HepG2 (cell line): ENCODE results near the gene DUSP22. TPM values are rescaled to one million over a fixed set of nuclear protein-coding genes. Genes with fewer than 3 reads are reported as not detected.

Experiments used
- ATAC-seq: fragments of 200-7000 bp; cut with Tn5 transposase; 3 replicates; pipeline ENCODE4 v1.9.1; 2020; ENCODE audit warnings: mild to moderate bottlenecking, moderate library complexity
- BruUV-seq: library from RNA; stranded (reverse); fragments of 400-500 nt; replicated peaks from 2 replicates; lab custom pipeline; 2021; lab: Mats Ljungman, UMichigan
- CTCF ChIA-PET: fragments of 300-600 bp; formaldehyde crosslinking; extraction: SDS; loops from one replicate; lab custom pipeline; 2021; ENCODE audit warnings: low total read pairs, inconsistent platforms, low intra/inter-chr PET ratio; lab: Yijun Ruan, JAX
- POLR2A ChIA-PET: fragments of 350-600 bp; sonication (Branson Sonifier 250); formaldehyde crosslinking; loops from one replicate; lab custom pipeline; 2020; ENCODE audit warnings: antibody characterized with exemption, inconsistent platforms; lab: Yijun Ruan, JAX
- DNase-seq: peaks from one replicate; pipeline ENCODE4 v3.0.0-alpha.2; 2015; ENCODE audit warnings: low spot score
- FAIRE-seq: peaks from 3 replicates; lab custom pipeline; 2011; peaks lifted over from hg19 to GRCh38; lab: Jason Lieb, UNC
- H2AFZ ChIP-seq: one replicate; pipeline ENCODE4 v1.6.1; 2011; ENCODE audit warnings: low read length, inconsistent platforms
- H3K27ac ChIP-seq: fragments of 300-600 bp; 3 replicates; pipeline ENCODE4 v1.8.0; 2011; ENCODE audit warnings: mixed run types, mild to moderate bottlenecking, mixed read lengths, low read length, inconsistent platforms; ENCODE audit not compliant: insufficient read depth; ENCODE audit errors: extremely low read length
- H3K27me3 ChIP-seq, 2 experiments: fragments of 200-600 bp in 1 of 2; 2 replicates in 1 of 2; 3 replicates in 1 of 2; pipeline versions ENCODE4 v1.6.0 to v1.8.0; 2011; ENCODE audit warnings: low read length in 2 of 2, mild to moderate bottlenecking in 2 of 2, moderate library complexity in 2 of 2, inconsistent platforms in 1 of 2; ENCODE audit not compliant: insufficient read depth in 2 of 2, control insufficient read depth in 1 of 2
- H3K36me3 ChIP-seq, 2 experiments: fragments of 200-600 bp in 1 of 2; replicated peaks in 1 of 2; 2 replicates in 1 of 2; 3 replicates in 1 of 2; pipeline versions ENCODE4 v1.5.1 to v1.8.0; 2011; ENCODE audit warnings: low read length in 2 of 2, inconsistent platforms in 1 of 2; ENCODE audit not compliant: insufficient read depth in 2 of 2, control insufficient read depth in 1 of 2
- H3K4me1 ChIP-seq: 2 replicates; pipeline ENCODE4 v1.5.1; 2012; ENCODE audit warnings: low read length, inconsistent platforms; ENCODE audit not compliant: insufficient read depth
- H3K4me2 ChIP-seq: 2 replicates; pipeline ENCODE4 v1.6.0; 2011; ENCODE audit warnings: low read depth, low read length, inconsistent platforms
- H3K4me3 ChIP-seq, 3 experiments: fragments of 200-600 bp in 1 of 3; sonication (generic), shearing (Covaris generic) in 1 of 3; replicated peaks in 1 of 3; 2 replicates each; pipeline ENCODE4 v1.5.1; 2011 to 2016; ENCODE audit warnings: low read length in 3 of 3, inconsistent platforms in 2 of 3, low read depth in 2 of 3, mild to moderate bottlenecking in 2 of 3, control low read depth in 1 of 3, mixed read lengths in 1 of 3; ENCODE audit not compliant: insufficient read depth in 1 of 3
- H3K79me2 ChIP-seq: one replicate; pipeline ENCODE4 v1.6.1; 2011; ENCODE audit warnings: low read length, inconsistent platforms; ENCODE audit not compliant: insufficient read depth
- H3K9ac ChIP-seq: 2 replicates; pipeline ENCODE4 v1.6.0; 2011; ENCODE audit warnings: mild to moderate bottlenecking, low read depth, low read length, inconsistent platforms; ENCODE audit not compliant: insufficient read depth
- H3K9me3 ChIP-seq: 2 replicates; pipeline ENCODE4 v1.5.1; 2012; ENCODE audit warnings: mild to moderate bottlenecking, low read length
- H4K20me1 ChIP-seq: 2 replicates; pipeline ENCODE4 v1.6.0; 2011; ENCODE audit warnings: inconsistent platforms, mild to moderate bottlenecking, low read length, moderate library complexity; ENCODE audit not compliant: insufficient read depth
- ATAD3A ChIP-seq: sonication (generic); formaldehyde crosslinking; IDR thresholded peaks from 2 replicates; pipeline ENCODE4 v1.4.0; 2020; ENCODE audit warnings: missing genetic modification reagents
- HMGA1 ChIP-seq: sonication (generic); formaldehyde crosslinking; conservative IDR thresholded peaks from 2 replicates; pipeline ENCODE4 v1.4.0; 2020; ENCODE audit warnings: missing genetic modification reagents
- JARID2 ChIP-seq: sonication (generic); formaldehyde crosslinking; IDR thresholded peaks from 2 replicates; pipeline ENCODE4 v1.8.1; 2023; ENCODE audit warnings: missing genetic modification reagents, inconsistent platforms; ENCODE audit not compliant: insufficient replicate concordance
- KAT7 ChIP-seq: IDR thresholded peaks from 2 replicates; pipeline ENCODE4 v1.6.1; 2018; ENCODE audit warnings: borderline replicate concordance, missing compliant biosample characterization
- KDM6A ChIP-seq: IDR thresholded peaks from 2 replicates; pipeline ENCODE4 v1.6.1; 2016; ENCODE audit warnings: low read depth
- KLF13 ChIP-seq: sonication (generic); formaldehyde crosslinking; IDR thresholded peaks from 2 replicates; pipeline ENCODE4 v1.4.0; 2020; ENCODE audit warnings: mild to moderate bottlenecking, missing genetic modification reagents
- MAFK ChIP-seq, 2 experiments: IDR thresholded peaks in 1 of 2; conservative IDR thresholded peaks in 1 of 2; 2 replicates each; pipeline ENCODE4 v1.6.1; 2011; ENCODE audit warnings: improper control_type of control experiment in 2 of 2, low read length in 2 of 2
- MLX ChIP-seq: IDR thresholded peaks from 2 replicates; pipeline ENCODE4 v1.6.1; 2016
- MZF1 ChIP-seq: sonication (generic); formaldehyde crosslinking; IDR thresholded peaks from 2 replicates; pipeline ENCODE4 v1.8.1; 2023; ENCODE audit warnings: mild to moderate bottlenecking, missing genetic modification reagents, borderline replicate concordance
- NFKB2 ChIP-seq: sonication (generic); formaldehyde crosslinking; IDR thresholded peaks from 2 replicates; pipeline ENCODE4 v1.4.0; 2020; ENCODE audit warnings: missing genetic modification reagents, borderline replicate concordance
- RBFOX2 ChIP-seq: fragments of 200-400 bp; formaldehyde crosslinking; IDR thresholded peaks from 2 replicates; pipeline ENCODE4 v1.6.1; 2017; ENCODE audit warnings: low read depth, mild to moderate bottlenecking, low read length
- RBM22 ChIP-seq: fragments of 200-400 bp; formaldehyde crosslinking; optimal IDR thresholded peaks from 2 replicates; pipeline ENCODE3; 2017; ENCODE audit warnings: mild to moderate bottlenecking, low read length, moderate library complexity
- SALL1 ChIP-seq: sonication (generic); formaldehyde crosslinking; IDR thresholded peaks from 2 replicates; pipeline ENCODE4 v1.8.0; 2022; ENCODE audit warnings: mild to moderate bottlenecking, missing genetic modification reagents
- ZNF609 ChIP-seq: sonication (generic); formaldehyde crosslinking; IDR thresholded peaks from 2 replicates; pipeline ENCODE4 v1.4.0; 2020; ENCODE audit warnings: mild to moderate bottlenecking, missing genetic modification reagents, borderline replicate concordance
- ZNF788 ChIP-seq: sonication (generic); formaldehyde crosslinking; IDR thresholded peaks from 2 replicates; pipeline ENCODE4 v1.5.0; 2020; ENCODE audit warnings: mild to moderate bottlenecking, missing genetic modification reagents, borderline replicate concordance
- ZNF83 ChIP-seq: sonication (generic); formaldehyde crosslinking; IDR thresholded peaks from 2 replicates; pipeline ENCODE4 v1.4.0; 2020; ENCODE audit warnings: missing genetic modification reagents, mild to moderate bottlenecking, borderline replicate concordance
- WGBS: methylation state at CpG from one replicate; pipeline ENCODE4 v1.1.6; 2017; ENCODE audit warnings: low lambda C conversion rate; 5-methylcytosine and 5-hydroxymethylcytosine counted together
- in situ Hi-C: cut with HindIII; loops from 2 replicates; pipeline ENCODE4 v1.10.0; 2017; ENCODE audit warnings: low pct_unique_long_range_greater_than_20kb; ENCODE audit not compliant: extremely low pct_ligation_motif_present
- intact Hi-C: fragments of 100-400 bp; cut with micrococcal nuclease; formaldehyde crosslinking; loops from one replicate; pipeline ENCODE4 v1.10.0; 2022; ENCODE audit not compliant: unreplicated experiment
- polyA plus RNA-seq, 8 experiments: library from polyadenylated mRNA; depleted of rRNA in 3 of 8; stranded (reverse) in 7 of 8; unstranded in 1 of 8; fragments of >200 nt; fragmentation: Illumina TruSeq in 4 of 8; extraction: Trizol in 4 of 8; gene quantifications; 2 replicates each; pipeline versions ENCODE4 v1.2.1 to v1.2.3, GENCODE V29; 2011 to 2016; ENCODE audit warnings: low read depth in 4 of 8, missing spikeins in 1 of 8, mixed read lengths in 1 of 8; ENCODE audit not compliant: insufficient read depth in 1 of 8
- total RNA-seq, 5 experiments: library from RNA; depleted of rRNA; stranded (reverse); fragments of >200 nt; fragmentation: Illumina TruSeq; extraction: Trizol; gene quantifications; 2 replicates each; pipeline ENCODE4 v1.2.3, GENCODE V29; 2016; ENCODE audit warnings: low read depth in 1 of 5

The DUSP22 gene
- total and polyA plus RNA-seq, 2 of the 13 experiments (the other 11 are each of a cell fraction or from before 2014, with no cell fraction given): 20.2 to 32.8 TPM

GRCh38 chr6:343226-343935 lies 51.1 kb downstream of the DUSP22 start (continued):
- no peak for TF ChIP-seq NFKB2 (CRISPR knock-in tag)
- no peak for TF ChIP-seq MLX (CRISPR knock-in tag)
- no peak for TF ChIP-seq JARID2 (CRISPR knock-in tag)
- TF ChIP-seq KAT7 (CRISPR knock-in tag): no peak
- TF ChIP-seq ZNF788: no peak

GRCh38 chr6:343960-344815 lies 51.9 kb downstream of the DUSP22 start:
- BruUV-seq: no TSS peak
- Histone ChIP-seq H3K27me3 (no peaks in the 10 kb centered on the region), H3K4me1 (peaks cover under 1% of the 10 kb centered on the region), H3K4me3 (no peak overlapping the region), H3K79me2 (no peaks in the 10 kb centered on the region), H3K9me3 (no peaks in the 10 kb centered on the region), H2AFZ (no peak overlapping the region), H3K27ac (no peak overlapping the region), H3K9ac (no peak overlapping the region), H3K36me3 (peaks cover 0 to 1% of the 10 kb centered on the region in 2 experiments; a peak in 1 of 5 replicates), H3K4me2 (no peak overlapping the region), H4K20me1 (no peaks in the 10 kb centered on the region)
- 69% methylated on average over 20 of the region's 20 CpGs for WGBS
- intact Hi-C loops: no loop called here
- CTCF ChIA-PET: no interaction called here
- FAIRE-seq (no peak), ATAC-seq (no peak), DNase-seq (no peak)
- POLR2A ChIA-PET: no interaction called here
- in situ Hi-C loops: no loop called here
- no peak for TF ChIP-seq ATAD3A
- 0 out of 2 replicates have a peak, but pooled peaks have one; percentile 61 for TF ChIP-seq ZNF83 (CRISPR knock-in tag)
- TF ChIP-seq SALL1: no peak
- TF ChIP-seq RBFOX2: no peak
- 0 out of 2 replicates have a peak, but pooled peaks have one; percentile 28 for TF ChIP-seq KLF13
- TF ChIP-seq MAFK (conservative IDR thresholded peaks at IDR 0.05 in 1 of 2, IDR thresholded peaks at IDR 0.05 in 1 of 2; ENCODE audit: low read length in 2 of 2): no peak
- no peak for TF ChIP-seq MZF1 (CRISPR knock-in tag)
- TF ChIP-seq RBM22: no peak
- TF ChIP-seq ZNF609 (CRISPR knock-in tag): 0 out of 2 replicates have a peak, but pooled peaks have one; percentile 2
- TF ChIP-seq HMGA1 (CRISPR knock-in tag): no peak
- TF ChIP-seq KDM6A: no peak
